Endodermal cell (in vitro differentiated cells): ENCODE data around the gene FGD3. TPM values are rescaled to one million over a fixed set of nuclear protein-coding genes. Genes with fewer than 3 reads are reported as not detected.

ENCODE experiments used
- DNase-seq: peaks from one replicate; pipeline ENCODE4 v3.0.0-alpha.2; 2017
- H3K27ac ChIP-seq: 2 replicates; pipeline ENCODE4 v1.5.1; 2013; ENCODE audit warnings: mild to moderate bottlenecking, low read depth, low read length, moderate library complexity
- H3K27me3 ChIP-seq: 2 replicates; pipeline ENCODE4 v1.6.1; 2013; ENCODE audit warnings: mild to moderate bottlenecking, low read length, moderate library complexity; ENCODE audit not compliant: insufficient read depth, control insufficient read depth, poor library complexity, severe bottlenecking
- H3K36me3 ChIP-seq: 2 replicates; pipeline ENCODE4 v1.7.0; 2013; ENCODE audit warnings: mild to moderate bottlenecking, low read length, moderate library complexity; ENCODE audit not compliant: control insufficient read depth, insufficient read depth
- H3K4me1 ChIP-seq: one replicate; pipeline ENCODE4 v1.7.0; 2013; ENCODE audit warnings: low read length; ENCODE audit not compliant: control insufficient read depth, insufficient read depth
- H3K4me3 ChIP-seq: 2 replicates; pipeline ENCODE4 v1.5.1; 2013; ENCODE audit warnings: mild to moderate bottlenecking, low read length, moderate library complexity
- H3K9ac ChIP-seq: 2 replicates; pipeline ENCODE4 v1.6.1; 2013; ENCODE audit warnings: mild to moderate bottlenecking, low read length, moderate library complexity; ENCODE audit not compliant: poor library complexity, severe bottlenecking; ENCODE audit errors: extremely low read depth
- H3K9me3 ChIP-seq: 2 replicates; pipeline ENCODE4 v1.6.1; 2013; ENCODE audit warnings: mild to moderate bottlenecking, low read length, moderate library complexity; ENCODE audit not compliant: control insufficient read depth
- H3K27ac Mint-ChIP-seq: 2 replicates; pipeline ENCODE4 v1.8.0; 2020; ENCODE audit warnings: mixed read lengths
- H3K27me3 Mint-ChIP-seq: 2 replicates; pipeline ENCODE4 v1.8.0; 2021; ENCODE audit warnings: mild to moderate bottlenecking, mixed read lengths; ENCODE audit not compliant: insufficient read depth
- H3K36me3 Mint-ChIP-seq: 2 replicates; pipeline ENCODE4 v1.8.0; 2020; ENCODE audit warnings: low read depth, mixed read lengths
- H3K4me1 Mint-ChIP-seq: 2 replicates; pipeline ENCODE4 v1.8.0; 2020; ENCODE audit warnings: mixed read lengths
- H3K4me3 Mint-ChIP-seq: 2 replicates; pipeline ENCODE4 v1.8.0; 2020; ENCODE audit warnings: mild to moderate bottlenecking, moderate library complexity, mixed read lengths
- H3K9me3 Mint-ChIP-seq: 2 replicates; pipeline ENCODE4 v1.8.0; 2020; ENCODE audit warnings: mild to moderate bottlenecking, mixed read lengths
- CTCF ChIP-seq: fragments of 200-600 bp; sonication (generic); conservative IDR thresholded peaks from 2 replicates; pipeline ENCODE4 v1.5.0; 2021; ENCODE audit warnings: antibody characterized with exemption, mild to moderate bottlenecking
- WGBS, 2 experiments: methylation state at CpG; one replicate each; pipeline versions ENCODE4 v1.1.5 to v1.1.7; 2013; ENCODE audit warnings: missing lambda C conversion rate in 2 of 2, mixed read lengths in 1 of 2; ENCODE audit not compliant: insufficient coverage in 1 of 2, insufficient read length in 1 of 2; 5-methylcytosine and 5-hydroxymethylcytosine counted together
- total RNA-seq, 2 donors: library from RNA; stranded (reverse); fragmentation: NEBNext Ultra II Directional in 1 of 2; extraction: Animal tissue kit (Norgen Biotek cat#: 25700) in 1 of 2; gene quantifications; 2 replicates in 1 of 2; 3 replicates in 1 of 2; pipeline ENCODE4 v1.2.1, GENCODE V29; 2021

FGD3 gene
- total RNA-seq, 2 donors from 2014 or later = 1.4 to 1.9 TPM

- Mint-ChIP-seq H3K9me3 (peaks cover 95% of the 10 kb centered on the region), H3K4me3 (no peak overlapping the region), H3K27ac (no peak overlapping the region), H3K27me3 (no peaks in the 10 kb centered on the region), H3K36me3 (peaks cover 16% of the 10 kb centered on the region), H3K4me1 (no peaks in the 10 kb centered on the region)
- DNase-seq = peak; percentile 73
- Histone ChIP-seq H3K27me3 (no peaks in the 10 kb centered on the region), H3K9me3 (peaks cover 78% of the 10 kb centered on the region), H3K4me1 (no peaks in the 10 kb centered on the region), H3K36me3 (no peaks in the 10 kb centered on the region), H3K27ac (no peak overlapping the region), H3K9ac (no peak overlapping the region), H3K4me3 (no peak overlapping the region)
- 54 to 65% methylated on average over 2 of the region's 2 CpGs for WGBS, 2 experiments
- TF ChIP-seq CTCF = no peak
These were observed 36.8 kb downstream of the FGD3 start for GRCh38 chr9:92983984-92984589.

GRCh38 chr9:92984976-92985375, 37.7 kb downstream of the FGD3 start:
- H3K27me3 Mint-ChIP-seq = no peaks in the 10 kb centered on the region
- Histone ChIP-seq H3K4me1 (no peaks in the 10 kb centered on the region), H3K9ac (no peak overlapping the region), H3K4me3 (no peak overlapping the region), H3K27ac (no peak overlapping the region), H3K27me3 (no peaks in the 10 kb centered on the region), H3K36me3 (no peaks in the 10 kb centered on the region), H3K9me3 (peaks cover 78% of the 10 kb centered on the region)
- H3K36me3 Mint-ChIP-seq = peaks cover 16% of the 10 kb centered on the region
- H3K9me3 Mint-ChIP-seq = peaks cover 96% of the 10 kb centered on the region
- TF ChIP-seq CTCF = no peak
- no peak overlapping the region for H3K27ac Mint-ChIP-seq
- DNase-seq = no peak
- no peaks in the 10 kb centered on the region for H3K4me1 Mint-ChIP-seq
- WGBS, 2 experiments = 84 to 100% methylated on average over 1 to 3 of the region's 3 CpGs
- no peak overlapping the region for H3K4me3 Mint-ChIP-seq

- Mint-ChIP-seq H3K4me1 (no peaks in the 10 kb centered on the region), H3K27ac (no peak overlapping the region), H3K9me3 (peaks cover 97% of the 10 kb centered on the region), H3K4me3 (no peak overlapping the region), H3K36me3 (peaks cover 19% of the 10 kb centered on the region), H3K27me3 (no peaks in the 10 kb centered on the region)
- Histone ChIP-seq H3K4me1 (no peaks in the 10 kb centered on the region), H3K4me3 (no peak overlapping the region), H3K27ac (no peak overlapping the region), H3K36me3 (no peaks in the 10 kb centered on the region), H3K27me3 (no peaks in the 10 kb centered on the region), H3K9ac (no peak overlapping the region), H3K9me3 (peaks cover 72% of the 10 kb centered on the region)
- 83 to 91% methylated on average over 6 of the region's 6 CpGs for WGBS, 2 experiments
- no peak for DNase-seq
- peak; percentile 56 for TF ChIP-seq CTCF
These were observed 39.1 kb downstream of the FGD3 start for GRCh38 chr9:92986176-92987119.
